8988T (cell line): ENCODE measurements around the gene SLC9A8.

Source experiments
- DNase-seq: peaks from one replicate; pipeline ENCODE4 v3.0.0; 2011

SLC9A8 gene

GRCh38 chr20:49899541-49900383 lies 87.1 kb downstream of the SLC9A8 start:
- DNase-seq, result no peak

GRCh38 chr20:49901588-49901987 lies 89.0 kb downstream of the SLC9A8 start:
- DNase-seq, result no peak

GRCh38 chr20:49904440-49905214 lies 92.0 kb downstream of the SLC9A8 start:
- no peak for DNase-seq

- DNase-seq, result no peak
Observed at GRCh38 chr20:49905415-49906091, 92.9 kb downstream of the SLC9A8 start.

GRCh38 chr20:49906101-49906604 lies 93.5 kb downstream of the SLC9A8 start:
- no peak for DNase-seq

GRCh38 chr20:49906615-49907154 lies 94.1 kb downstream of the SLC9A8 start:
- no peak for DNase-seq

- DNase-seq, result no peak
Observed at GRCh38 chr20:49907405-49908257, 95.0 kb downstream of the SLC9A8 start.

- DNase-seq, result no peak
Observed at GRCh38 chr20:49908258-49908565, 95.6 kb downstream of the SLC9A8 start.

- DNase-seq, result no peak
Observed at GRCh38 chr20:49909499-49910339, 97.1 kb downstream of the SLC9A8 start.

- DNase-seq, result no peak
Observed at GRCh38 chr20:49910340-49910706, 97.7 kb downstream of the SLC9A8 start.

- DNase-seq, result no peak
Observed at GRCh38 chr20:49913399-49914047, 100.9 kb downstream of the SLC9A8 start.

- no peak for DNase-seq
Observed at GRCh38 chr20:49914310-49915117, 101.9 kb downstream of the SLC9A8 start.

GRCh38 chr20:49915118-49915379 lies 102.4 kb downstream of the SLC9A8 start:
- no peak for DNase-seq

- peak; percentile 90 for DNase-seq
Observed at GRCh38 chr20:49915380-49916145, 102.9 kb downstream of the SLC9A8 start, which contains the start of gene SPATA2. Gene SPATA2 (minus strand): TSS chr20:49915529. CDS start chr20:49908490, 7,039 bp downstream.

GRCh38 chr20:49916146-49917002 lies 103.7 kb downstream of the SLC9A8 start:
- no peak for DNase-seq

- no peak for DNase-seq
Observed at GRCh38 chr20:49918446-49918845, 105.8 kb downstream of the SLC9A8 start.

GRCh38 chr20:49919009-49919408 lies 106.4 kb downstream of the SLC9A8 start:
- DNase-seq, result no peak

- DNase-seq, result no peak
Observed at GRCh38 chr20:49919461-49919860, 106.8 kb downstream of the SLC9A8 start.
